HG03571 (cell line): ENCODE data around the gene SIGLEC9.
A peak's percentile ranks its signal among the peaks of the same experiment; 100 is the strongest.

Experiments used
- ATAC-seq: cut with Tn5 transposase; IDR thresholded peaks from one replicate; pipeline ENCODE4 v1.9.1; 2021; ENCODE audit not compliant: unreplicated experiment

Gene SIGLEC9

DNA sequence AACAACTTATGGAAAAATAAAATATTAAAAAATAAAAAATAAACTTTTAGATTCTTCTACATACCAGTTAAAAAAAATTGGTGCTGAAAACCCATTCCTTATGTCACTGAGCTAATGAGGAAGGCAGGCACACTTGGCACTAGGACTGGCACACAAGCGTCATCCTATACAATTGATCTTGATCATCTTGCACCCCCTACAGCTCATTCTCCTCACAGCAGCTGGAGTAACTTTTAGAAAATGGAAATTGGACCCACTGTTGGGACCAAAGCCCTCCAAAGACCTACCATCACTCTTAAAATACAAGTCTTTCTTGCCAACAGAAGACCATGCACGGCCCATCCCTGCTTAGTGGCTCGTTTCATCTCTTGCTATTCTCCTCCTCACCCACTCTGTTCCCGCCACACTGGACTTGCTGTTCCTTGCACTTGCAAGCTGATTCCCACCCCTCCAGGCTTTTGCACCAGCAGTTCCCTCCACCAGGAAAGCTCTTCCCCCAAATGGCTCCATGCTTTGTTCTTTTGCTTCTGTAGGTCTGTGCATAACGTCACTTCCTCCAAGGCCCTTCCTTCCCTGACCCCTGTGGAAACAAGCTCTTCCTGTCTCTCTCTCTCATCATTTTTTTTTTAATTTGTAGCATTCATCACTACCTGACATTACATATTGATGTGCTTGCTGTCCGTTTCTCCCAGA, 28.1 kb upstream of the SIGLEC9 start:
- no peak for ATAC-seq

DNA sequence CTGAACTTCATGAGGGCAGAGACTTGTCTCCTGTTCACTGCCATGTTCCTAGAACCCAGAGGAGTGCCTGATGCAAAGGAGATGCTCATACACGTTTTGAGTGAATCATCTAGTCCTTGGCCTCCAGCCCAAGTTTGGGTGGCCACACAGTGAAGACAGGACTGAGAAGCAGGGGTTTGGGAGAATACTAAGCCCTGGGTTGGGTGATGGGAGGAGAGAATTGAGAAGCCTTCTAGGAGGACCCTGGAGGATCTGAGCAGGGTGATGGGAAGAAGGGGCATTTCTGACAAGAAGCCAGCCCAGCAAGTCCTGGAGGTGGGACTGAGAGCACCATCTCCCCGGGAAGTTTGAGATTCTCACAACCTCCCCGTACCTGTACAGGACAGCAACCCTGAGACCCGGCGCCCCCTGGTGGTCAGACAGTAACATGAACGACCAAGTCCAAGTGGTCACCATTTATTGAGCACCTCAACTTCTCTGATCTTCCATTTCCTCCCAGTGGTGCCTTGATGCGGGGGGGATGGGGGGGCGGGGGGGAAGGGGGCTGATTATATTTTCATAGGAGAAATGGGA, 27.5 kb upstream of the SIGLEC9 start:
- no peak for ATAC-seq

DNA sequence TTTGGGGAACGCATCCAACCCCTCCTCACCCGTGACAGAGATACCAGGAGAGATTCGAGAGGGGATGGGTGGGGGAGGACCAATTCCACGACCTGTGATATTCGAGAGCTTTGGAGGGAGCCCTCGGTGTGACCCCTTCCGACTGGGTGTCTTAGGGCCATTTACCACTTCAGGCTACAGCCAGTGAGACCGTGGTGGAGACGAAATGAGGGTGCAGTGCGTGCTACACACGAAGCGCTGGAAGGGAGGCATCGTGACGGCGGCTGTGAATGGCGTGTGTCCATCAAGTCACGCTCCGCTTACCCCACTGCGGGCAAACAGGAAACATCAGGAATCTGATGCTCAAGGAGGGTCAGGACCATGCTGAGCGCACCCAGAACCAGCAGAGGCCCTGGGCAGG, 26.9 kb upstream of the SIGLEC9 start:
- no peak for ATAC-seq

DNA sequence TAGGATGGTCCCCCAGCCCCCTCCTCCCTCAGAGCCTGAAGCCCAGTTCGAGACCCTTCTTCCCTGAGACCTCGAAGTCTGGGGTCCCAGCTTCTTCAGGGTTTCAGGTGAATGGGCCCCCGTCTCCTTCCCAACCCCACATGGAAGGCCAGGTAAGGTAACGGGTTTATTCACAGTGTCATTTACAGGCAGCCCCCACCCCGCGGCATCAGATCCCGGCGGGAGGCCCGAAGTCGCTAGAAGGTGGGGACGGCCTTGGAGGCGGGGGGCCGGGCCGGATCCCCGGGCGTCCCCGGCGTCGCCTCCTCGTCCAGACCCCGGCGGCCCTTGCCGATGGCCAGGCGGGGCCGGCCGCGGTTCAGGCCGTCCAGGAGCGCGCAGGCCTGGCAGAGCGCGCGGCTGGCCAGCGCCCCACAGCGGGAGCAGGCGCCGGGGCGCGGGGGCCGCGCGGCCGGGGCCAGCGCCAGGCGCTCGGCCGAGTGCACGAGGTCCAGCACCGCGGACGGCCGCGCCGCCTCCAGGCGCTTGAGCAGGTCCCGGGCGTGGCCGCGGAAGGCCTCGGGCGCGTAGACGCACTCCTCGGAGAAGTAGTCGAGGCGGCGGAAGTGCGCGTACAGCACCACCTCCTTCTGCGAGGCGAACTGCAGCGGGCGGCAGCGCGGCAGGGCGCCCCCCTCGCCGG, 26.2 kb upstream of the SIGLEC9 start:
- no peak for ATAC-seq

DNA sequence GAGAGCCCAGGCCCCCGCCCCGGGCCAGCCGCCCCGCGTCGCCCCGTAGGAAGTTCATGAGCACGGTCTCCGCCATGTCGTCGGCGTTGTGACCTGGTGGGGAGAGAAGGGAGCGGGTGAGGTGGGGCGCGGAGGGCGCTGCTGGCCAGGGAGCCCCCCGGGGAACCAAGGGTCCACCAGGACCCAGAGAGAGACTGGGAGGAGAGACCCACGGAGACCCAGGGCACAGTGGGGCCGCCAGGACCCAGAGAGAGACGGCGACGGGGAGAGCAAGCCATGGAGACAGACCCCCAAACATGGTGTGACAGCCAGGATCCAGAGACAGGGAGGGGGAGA, 25.7 kb upstream of the SIGLEC9 start:
- no peak for ATAC-seq

DNA sequence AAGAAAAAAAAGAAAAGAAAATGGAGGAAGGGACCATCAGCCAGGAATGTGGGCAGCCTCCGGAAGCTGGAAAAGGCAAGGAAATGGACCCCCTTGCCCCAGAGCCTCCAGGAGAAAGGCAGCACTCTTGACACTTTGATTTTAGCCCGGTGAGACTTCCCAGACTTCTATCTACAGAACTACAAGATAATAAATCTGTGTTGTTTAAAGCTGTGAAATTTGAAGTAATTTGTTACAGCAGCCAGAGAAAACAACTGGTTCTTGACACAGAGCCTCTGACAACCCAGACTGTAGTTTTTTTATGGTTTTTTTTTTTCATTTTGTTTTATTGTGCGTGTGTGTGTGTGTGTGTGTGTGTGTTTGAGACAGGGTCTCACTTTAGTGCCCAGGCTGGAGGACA, 24.1 kb upstream of the SIGLEC9 start:
- no peak for ATAC-seq

DNA sequence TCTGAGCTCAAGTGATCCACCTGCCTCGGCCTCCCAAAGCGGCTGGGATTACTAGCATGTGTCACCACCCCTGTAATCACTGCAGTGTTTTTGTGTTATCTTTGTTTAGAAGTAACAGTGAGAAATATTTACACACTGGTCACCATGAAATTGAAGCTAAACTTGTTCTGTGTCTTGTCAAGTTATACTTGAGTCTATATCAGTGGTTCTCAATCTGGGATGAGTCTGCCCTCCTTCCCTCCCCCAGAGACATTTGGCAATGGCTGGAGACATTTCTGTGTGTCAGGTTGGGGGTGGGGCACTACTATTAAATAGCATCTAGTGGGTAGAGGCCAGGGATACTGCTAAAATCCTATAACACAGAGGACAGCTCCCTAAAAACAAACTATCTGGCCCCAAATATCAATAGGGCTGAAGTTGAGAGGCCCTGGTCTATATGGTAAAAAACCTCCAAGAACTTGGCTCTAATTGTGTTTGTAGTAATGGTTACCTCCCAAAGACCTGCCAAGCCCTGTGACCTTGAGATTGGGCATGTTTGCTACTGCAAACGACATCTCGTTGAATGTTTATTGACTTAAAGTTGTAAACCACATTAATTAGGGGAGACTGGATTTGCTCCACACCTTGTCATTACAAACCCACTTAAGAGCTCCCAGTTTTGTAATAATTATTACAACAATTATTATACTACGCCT, 23.4 kb upstream of the SIGLEC9 start:
- ATAC-seq, result no peak

DNA sequence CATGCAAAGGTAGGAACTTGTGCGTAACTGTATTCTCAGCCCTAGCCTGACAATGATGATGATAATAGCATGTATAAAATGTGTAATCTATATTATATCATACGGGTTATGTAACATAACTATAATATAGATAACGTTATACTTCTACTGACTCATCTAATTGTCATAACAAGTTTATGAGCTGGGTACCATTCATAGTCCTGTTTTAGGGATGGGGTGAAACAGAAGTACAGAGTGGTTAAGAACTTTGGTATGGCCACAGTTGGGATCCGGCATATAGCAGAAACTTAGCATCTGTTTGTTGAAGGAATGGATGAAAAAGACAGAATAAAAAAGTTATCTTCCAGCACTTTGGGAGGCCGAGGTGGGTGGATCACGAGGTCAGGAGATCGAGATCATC, 21.7 kb upstream of the SIGLEC9 start:
- ATAC-seq, result no peak

DNA sequence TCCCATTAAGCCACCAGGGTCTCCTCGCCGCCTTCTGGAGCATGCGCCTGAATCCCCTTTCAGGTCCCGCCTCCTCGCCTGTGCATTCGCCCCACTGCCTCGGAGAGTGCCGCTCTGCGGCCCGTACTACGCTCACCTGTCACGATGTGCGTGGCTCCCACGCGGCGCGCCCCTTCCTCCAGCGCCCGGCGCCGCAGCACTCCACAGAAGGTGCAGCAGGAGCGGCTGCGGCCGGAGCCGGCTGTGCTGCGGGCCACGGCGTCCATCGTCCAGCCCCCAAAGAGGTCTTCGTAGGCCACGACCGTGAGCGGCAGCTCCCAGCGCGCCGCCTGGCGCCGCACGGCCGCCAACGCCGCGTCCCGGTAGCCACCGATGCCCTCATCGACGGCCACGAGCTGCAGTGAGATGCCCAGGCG, 20.8 kb upstream of the SIGLEC9 start:
- no peak for ATAC-seq

DNA sequence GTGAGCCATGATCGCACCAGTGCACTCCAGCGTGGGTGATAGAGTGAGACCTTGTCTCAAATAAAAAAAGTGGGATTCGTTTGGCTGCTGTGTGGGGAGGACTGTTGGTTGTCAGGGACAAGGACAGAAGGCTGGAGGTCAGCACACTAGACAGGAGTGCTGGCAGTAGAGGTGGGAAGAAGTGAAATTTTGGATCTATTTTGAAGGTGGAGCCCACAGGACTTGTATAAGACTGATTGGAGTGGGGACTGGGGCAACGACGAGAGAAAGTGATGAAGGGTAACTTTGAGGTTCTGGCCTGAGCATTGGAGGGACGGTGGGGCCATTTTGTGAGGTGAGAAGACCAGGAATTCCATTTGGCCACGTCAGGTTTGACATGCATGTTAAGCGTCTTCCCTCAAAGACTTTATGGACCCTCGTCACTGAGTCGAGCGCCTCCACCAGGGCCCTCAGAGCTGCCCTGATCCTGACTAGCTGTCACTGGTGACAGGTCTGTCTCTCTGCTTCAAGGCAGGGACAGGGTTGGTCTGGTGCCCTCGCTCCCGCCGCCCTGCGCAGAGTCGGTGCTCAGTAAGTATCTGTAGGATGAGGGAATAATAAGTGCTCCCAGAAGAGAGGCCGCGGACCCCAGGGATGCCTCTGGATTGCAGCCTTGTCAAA, 17.2 kb upstream of the SIGLEC9 start:
- no peak for ATAC-seq

DNA sequence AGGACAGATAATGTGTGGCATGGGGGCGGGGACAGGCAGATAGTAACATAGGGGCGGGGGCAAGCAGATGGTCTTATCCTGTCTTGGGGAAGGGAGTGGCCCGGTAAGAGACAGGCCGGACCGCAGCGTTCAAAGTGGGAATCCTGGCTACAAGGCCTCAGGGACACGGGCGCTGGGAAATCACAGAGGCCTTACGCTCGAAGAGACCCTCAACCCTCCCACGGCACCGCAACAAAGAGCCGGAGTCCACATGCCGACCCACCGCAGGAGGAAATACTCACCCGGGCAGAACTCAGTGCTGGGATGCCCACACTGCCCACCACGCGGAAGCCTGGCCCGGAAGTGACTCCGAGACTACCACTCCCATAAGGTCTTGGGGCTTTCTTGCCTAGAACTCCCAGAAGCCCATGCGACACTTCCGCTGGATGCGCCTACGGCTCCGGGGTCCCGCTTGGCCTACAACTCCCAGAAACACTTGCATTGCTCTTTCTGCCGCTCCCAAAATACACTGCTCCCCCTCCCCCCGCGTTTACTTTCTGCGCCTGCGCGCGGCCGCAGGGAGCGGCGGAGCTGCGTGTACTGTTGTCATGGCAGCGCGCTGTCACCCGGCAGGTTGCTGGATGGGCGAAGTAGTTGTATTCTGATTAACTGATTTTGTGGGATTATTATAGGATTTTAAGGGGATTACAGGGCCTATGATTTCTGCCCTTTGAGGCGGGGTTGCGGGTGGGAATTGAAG, 16.5 kb upstream of the SIGLEC9 start, which contains the start of gene CTU1:
Gene CTU1, minus strand, starts transcription at position 344 of the 739 bp plus-strand sequence. CDS start 3,840 bp downstream, outside the sequence.
- peak; percentile 91 for ATAC-seq

DNA sequence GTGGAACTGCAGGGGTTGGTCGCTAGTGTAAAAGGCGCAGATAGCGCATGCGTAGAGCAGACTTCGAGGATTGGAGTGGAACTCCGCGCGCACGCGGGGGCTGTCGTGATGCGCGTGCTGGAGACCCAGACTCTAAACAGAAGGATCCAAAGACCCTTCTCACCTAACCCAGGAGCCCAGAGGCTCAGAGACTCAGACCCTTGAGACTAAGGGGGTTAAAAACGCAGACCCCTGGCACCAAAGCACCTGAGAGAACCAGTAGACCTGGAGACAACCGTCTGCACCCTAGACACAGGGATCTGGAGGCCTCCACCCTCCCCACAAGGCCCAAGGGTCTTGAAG, 15.9 kb upstream of the SIGLEC9 start:
- ATAC-seq, result peak; percentile 11

DNA sequence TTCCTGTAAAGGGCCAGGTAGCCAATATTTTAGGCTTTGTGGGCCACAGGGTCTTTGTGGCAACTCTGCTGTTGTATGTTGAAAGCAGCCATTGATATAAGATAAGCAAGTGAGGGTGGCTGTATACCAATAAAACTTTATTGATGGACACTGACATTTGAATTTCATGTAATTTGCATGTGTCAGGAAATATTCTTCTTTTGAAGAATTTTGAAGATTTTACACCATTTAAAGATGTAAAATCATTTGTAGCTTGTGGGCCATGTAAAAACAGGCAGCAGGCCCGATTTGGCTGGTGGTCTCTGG, 14.1 kb upstream of the SIGLEC9 start:
- ATAC-seq, result no peak

DNA sequence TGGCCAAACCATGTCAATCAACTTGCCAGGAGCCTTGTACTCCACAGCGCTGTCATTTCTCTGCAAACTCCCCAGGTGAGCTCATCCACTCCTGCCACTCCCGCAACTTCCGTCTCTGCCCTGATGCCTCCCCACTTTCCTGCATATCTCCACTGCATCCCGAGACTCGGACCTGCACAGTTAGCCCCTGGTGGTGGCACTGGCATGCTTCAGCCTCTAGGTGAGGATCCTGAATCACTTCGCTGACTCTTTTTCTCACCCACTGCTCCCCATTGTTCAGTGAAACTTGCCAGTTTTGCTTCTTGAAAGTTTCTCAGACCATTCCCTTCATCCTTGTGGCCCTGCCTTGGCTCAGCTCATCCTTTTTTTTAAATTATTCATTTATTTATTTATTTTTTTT, 13.1 kb upstream of the SIGLEC9 start:
- no peak for ATAC-seq

DNA sequence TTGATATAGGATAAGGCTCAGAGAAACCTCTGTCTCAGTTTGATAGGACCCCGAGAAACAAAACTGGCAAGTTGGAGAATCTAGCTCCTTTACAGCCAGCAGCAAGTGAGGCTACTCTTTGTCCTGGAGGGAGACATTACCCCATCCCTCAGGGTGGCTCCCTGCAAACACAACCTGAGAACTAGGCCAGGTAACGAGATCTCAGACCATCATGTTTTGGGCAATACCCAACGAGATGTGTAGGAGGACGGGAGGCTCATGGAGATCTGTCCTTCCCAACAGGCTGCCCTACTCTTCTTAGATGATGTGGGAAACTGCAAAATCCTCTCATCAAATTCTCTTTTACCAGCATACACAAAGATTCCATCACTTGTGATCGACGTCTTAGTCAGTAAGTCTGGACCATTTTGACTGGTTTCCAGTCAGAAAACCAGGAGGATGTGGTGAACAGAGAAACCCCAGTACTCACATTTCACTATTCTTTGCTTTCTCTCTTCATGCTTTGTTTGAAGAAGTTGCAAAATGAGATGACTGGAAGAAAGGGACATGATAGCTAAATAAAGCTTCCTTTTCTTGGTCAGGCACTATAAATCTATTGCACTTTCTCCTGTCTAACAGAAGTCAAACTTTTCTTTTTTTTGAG, 10.5 kb upstream of the SIGLEC9 start:
- no peak for ATAC-seq

DNA sequence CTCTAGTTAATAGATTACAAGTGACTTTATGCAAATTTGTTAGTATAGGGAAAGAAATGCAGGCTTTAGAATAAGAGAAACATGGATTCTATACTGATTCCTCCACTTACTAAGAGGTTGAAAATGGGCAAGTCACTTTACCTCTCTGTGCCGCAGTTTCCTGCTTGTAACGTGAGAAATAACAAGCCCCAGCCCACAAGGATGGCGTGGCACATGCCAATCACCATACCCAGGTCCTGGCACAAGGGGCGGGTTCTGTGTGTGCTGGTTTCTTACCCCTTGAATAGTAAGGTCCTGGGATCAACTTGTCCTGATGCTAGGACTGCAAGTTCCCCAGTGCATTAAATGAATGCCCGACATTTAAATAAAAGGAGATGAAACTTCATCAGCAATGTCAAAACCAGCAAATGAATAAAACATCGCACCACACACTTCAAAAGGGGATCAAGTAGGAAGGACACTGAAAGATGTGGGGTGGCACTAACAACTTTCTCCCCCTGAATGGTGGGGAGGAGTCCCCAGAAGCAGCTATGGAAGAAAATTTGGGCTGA, 7.9 kb upstream of the SIGLEC9 start:
- ATAC-seq, result no peak

DNA sequence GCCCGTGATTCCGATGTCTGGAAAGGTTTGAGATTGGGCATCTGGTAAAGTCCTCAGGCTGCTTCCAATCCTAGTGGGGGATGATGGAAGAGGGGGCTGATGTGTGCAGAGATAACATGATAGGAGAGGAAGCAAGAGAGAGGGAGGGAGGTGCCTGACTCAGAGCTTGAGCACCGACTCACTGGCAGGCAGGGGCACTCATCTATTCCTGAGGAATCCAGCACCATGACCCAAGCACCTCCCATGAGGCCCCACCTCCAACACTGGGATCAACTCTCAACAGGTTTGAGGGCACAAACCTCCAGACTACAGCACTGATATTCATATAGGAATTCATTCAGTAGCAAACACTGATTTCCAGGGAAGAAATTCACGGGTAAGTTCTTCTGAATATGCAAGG, 5.6 kb upstream of the SIGLEC9 start:
- no peak for ATAC-seq

DNA sequence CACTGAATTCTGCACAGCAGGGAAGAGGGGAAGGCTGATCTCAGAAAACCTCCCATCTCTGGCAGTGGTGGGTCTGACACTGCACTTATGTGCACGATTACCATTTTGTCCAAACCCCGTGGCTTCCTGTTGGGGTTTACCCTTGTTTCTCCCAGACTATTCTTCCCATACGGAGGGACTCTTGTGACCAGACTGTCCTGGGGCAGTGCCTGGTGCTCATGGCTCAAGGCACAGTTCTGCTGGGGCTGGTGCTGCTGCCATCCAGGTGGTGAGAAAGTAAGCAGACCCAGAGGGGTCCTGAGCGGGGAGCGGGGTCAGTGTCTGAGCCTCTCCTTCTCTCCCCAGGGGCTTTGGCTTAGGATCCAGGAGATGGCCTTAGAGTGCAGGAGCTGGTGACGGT, 5.1 kb upstream of the SIGLEC9 start:
- no peak for ATAC-seq

DNA sequence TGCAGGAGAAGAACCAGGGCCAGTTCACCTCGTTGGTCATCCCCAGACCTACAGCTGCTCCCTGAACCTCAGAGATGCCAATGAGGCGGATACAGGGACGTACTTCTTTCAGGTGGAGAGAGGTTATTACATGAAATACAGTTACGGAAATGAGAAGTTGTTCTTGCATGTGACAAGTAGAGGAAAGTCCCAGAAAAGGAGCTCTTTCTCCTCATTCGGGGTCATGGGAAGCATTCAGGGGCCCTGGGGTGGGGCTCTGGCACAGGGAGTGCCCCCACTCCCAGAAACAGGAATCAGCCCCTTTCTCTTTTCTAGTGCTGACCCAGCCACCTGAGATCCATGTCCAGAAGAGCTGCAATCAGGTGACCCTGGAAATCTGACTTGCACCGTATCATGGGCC, 4.5 kb upstream of the SIGLEC9 start:
- ATAC-seq, result no peak

DNA sequence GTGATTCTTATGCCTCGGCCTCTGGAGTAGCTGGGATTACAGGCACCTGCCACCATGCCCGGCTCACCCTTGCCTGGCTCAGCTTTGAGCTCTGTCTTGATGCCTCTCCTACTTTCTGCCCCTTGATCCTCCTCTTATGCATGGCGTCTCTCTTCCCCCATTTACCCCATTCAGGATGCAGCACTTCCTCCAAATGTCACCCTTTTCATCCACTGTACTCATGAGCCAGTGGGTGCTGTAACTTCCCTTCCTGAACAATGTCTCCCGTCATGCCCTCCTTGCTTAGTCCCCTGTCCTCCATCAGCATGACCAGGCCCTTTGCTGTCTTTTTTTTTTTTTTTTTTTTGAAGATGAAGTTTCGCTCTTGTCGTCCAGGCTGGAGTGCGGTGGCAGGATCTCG, 3.4 kb upstream of the SIGLEC9 start:
- ATAC-seq, result no peak
